Adrenal gland (tissue), 5 donors: ENCODE measurements around the gene LCE3D.

Experiments
- POLR2A ChIP-seq, 2 donors: fragments of 450-650 bp; IDR thresholded peaks; one replicate each; pipeline ENCODE4 v1.6.1; 2017; ENCODE audit warnings: antibody characterized with exemption in 2 of 2, mild to moderate bottlenecking in 2 of 2, moderate library complexity in 1 of 2
- TF ChIP-seq, protein P1 (sequence below), 6 experiments: fragments of 450-650 bp in 4 of 6; fragments of 200-600 bp in 2 of 6; sonication (generic) in 1 of 6; IDR thresholded peaks; 1 replicate in 5 of 6; 2 replicates in 1 of 6; pipeline versions ENCODE4 v1.5.1 to v1.8.0; 2016 to 2021; ENCODE audit warnings: antibody characterized with exemption in 6 of 6, mild to moderate bottlenecking in 2 of 6, moderate library complexity in 1 of 6
- donor health status: DM: no; HTN: no; CAD: no.

DNA sequence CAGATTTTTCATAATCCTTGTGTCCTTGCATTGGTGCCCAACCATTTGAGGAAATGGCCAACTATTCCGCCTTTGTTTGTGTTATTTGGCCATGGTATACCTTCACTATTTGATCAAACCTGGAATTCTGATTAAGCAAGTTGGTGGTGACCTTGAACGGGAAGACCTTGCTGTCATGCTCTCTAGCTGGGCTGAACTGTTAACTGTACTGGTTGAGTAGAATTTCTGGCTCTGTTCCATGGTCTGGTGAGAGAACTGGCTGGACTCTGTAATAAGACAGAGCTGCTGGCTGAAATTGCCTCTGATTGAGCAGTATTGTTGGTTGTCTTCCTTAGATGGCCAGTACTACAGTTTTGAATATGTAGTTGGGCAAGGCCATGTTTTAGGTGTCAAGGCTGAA is 16.7 kb upstream of the LCE3D start:
- TF ChIP-seq, protein P1, sequence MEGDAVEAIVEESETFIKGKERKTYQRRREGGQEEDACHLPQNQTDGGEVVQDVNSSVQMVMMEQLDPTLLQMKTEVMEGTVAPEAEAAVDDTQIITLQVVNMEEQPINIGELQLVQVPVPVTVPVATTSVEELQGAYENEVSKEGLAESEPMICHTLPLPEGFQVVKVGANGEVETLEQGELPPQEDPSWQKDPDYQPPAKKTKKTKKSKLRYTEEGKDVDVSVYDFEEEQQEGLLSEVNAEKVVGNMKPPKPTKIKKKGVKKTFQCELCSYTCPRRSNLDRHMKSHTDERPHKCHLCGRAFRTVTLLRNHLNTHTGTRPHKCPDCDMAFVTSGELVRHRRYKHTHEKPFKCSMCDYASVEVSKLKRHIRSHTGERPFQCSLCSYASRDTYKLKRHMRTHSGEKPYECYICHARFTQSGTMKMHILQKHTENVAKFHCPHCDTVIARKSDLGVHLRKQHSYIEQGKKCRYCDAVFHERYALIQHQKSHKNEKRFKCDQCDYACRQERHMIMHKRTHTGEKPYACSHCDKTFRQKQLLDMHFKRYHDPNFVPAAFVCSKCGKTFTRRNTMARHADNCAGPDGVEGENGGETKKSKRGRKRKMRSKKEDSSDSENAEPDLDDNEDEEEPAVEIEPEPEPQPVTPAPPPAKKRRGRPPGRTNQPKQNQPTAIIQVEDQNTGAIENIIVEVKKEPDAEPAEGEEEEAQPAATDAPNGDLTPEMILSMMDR (IDR thresholded peaks at IDR 0.05): no peak
- no peak for TF ChIP-seq POLR2A (IDR thresholded peaks at IDR 0.05)
